GM23338 (cell line): Measurements from ENCODE around the gene GMEB2. TPM values are rescaled to one million over a fixed set of nuclear protein-coding genes. Genes with fewer than 3 reads are reported as not detected.

Source experiments
- ATAC-seq: fragments of 200-7000 bp; cut with Tn5 transposase; 3 replicates; pipeline ENCODE4 v1.9.1; 2020
- DNase-seq: peaks from one replicate; pipeline ENCODE4 v3.0.0-alpha.2; 2015; ENCODE audit warnings: low spot score
- H2AFZ ChIP-seq: fragments of 200-600 bp; sonication (generic); 2 replicates; pipeline ENCODE4 v1.8.0; 2016; ENCODE audit warnings: antibody characterized with exemption, mild to moderate bottlenecking, moderate library complexity
- H3F3A ChIP-seq: fragments of 200-600 bp; sonication (generic); replicated peaks from 2 replicates; pipeline ENCODE4 v1.8.0; 2017; ENCODE audit warnings: antibody characterized with exemption, mixed run types, low read depth
- H3K27ac ChIP-seq: fragments of 200-600 bp; sonication (generic); 2 replicates; pipeline ENCODE4 v1.6.1; 2016; ENCODE audit warnings: low read depth
- H3K27me3 ChIP-seq: fragments of 200-600 bp; sonication (generic); 2 replicates; pipeline ENCODE4 v1.8.0; 2016; ENCODE audit warnings: mild to moderate bottlenecking, mixed run types, moderate library complexity; ENCODE audit not compliant: insufficient read depth
- H3K36me3 ChIP-seq: fragments of 200-600 bp; sonication (generic); 2 replicates; pipeline ENCODE4 v1.8.0; 2016; ENCODE audit warnings: mild to moderate bottlenecking; ENCODE audit not compliant: insufficient read depth
- H3K4me1 ChIP-seq: fragments of 200-600 bp; sonication (generic); 2 replicates; pipeline ENCODE4 v1.8.0; 2016; ENCODE audit warnings: mild to moderate bottlenecking, moderate library complexity; ENCODE audit not compliant: insufficient read depth
- H3K4me2 ChIP-seq: fragments of 200-600 bp; sonication (generic); 2 replicates; pipeline ENCODE4 v1.7.1; 2017; ENCODE audit warnings: mixed run types
- H3K4me3 ChIP-seq: fragments of 200-600 bp; sonication (generic); 2 replicates; pipeline ENCODE4 v1.6.1; 2016; ENCODE audit warnings: mixed run types
- H3K79me2 ChIP-seq: fragments of 200-600 bp; sonication (generic); replicated peaks from 2 replicates; pipeline ENCODE4 v1.8.0; 2017; ENCODE audit warnings: mild to moderate bottlenecking; ENCODE audit not compliant: insufficient read depth
- H3K9me2 ChIP-seq: fragments of 200-600 bp; sonication (generic); 2 replicates; pipeline ENCODE4 v1.8.0; 2017; ENCODE audit not compliant: insufficient read depth
- H4K20me1 ChIP-seq: fragments of 200-600 bp; sonication (generic); replicated peaks from 2 replicates; pipeline ENCODE4 v1.8.0; 2017; ENCODE audit warnings: mild to moderate bottlenecking; ENCODE audit not compliant: insufficient read depth
- H3K27ac Mint-ChIP-seq: 2 replicates; pipeline ENCODE4 v1.8.0; 2020; ENCODE audit warnings: inconsistent platforms, mild to moderate bottlenecking, moderate library complexity, mixed read lengths
- H3K27me3 Mint-ChIP-seq: 3 replicates; pipeline ENCODE4 v1.8.0; 2022; ENCODE audit warnings: low read depth, mild to moderate bottlenecking, moderate library complexity, mixed read lengths, inconsistent platforms; ENCODE audit not compliant: insufficient read depth, poor library complexity
- H3K36me3 Mint-ChIP-seq: 3 replicates; pipeline ENCODE4 v1.8.0; 2021; ENCODE audit warnings: low read depth, mild to moderate bottlenecking, inconsistent platforms, moderate library complexity, mixed read lengths
- H3K4me1 Mint-ChIP-seq: 3 replicates; pipeline ENCODE4 v1.8.0; 2020; ENCODE audit warnings: mild to moderate bottlenecking, inconsistent platforms, mixed read lengths
- H3K4me3 Mint-ChIP-seq: 3 replicates; pipeline ENCODE4 v1.8.0; 2021; ENCODE audit warnings: moderate library complexity, mild to moderate bottlenecking, inconsistent platforms, mixed read lengths
- H3K9me3 Mint-ChIP-seq: 3 replicates; pipeline ENCODE4 v1.8.0; 2020; ENCODE audit warnings: moderate library complexity, mild to moderate bottlenecking, inconsistent platforms, mixed read lengths
- EZH2phosphoT487 ChIP-seq: fragments of 200-600 bp; sonication (generic); IDR thresholded peaks from one replicate; pipeline ENCODE4 v1.8.1; 2018; ENCODE audit warnings: antibody characterized with exemption; ENCODE audit not compliant: unreplicated experiment
- JUNB ChIP-seq: IDR thresholded peaks from one replicate; pipeline ENCODE4 v1.6.1; 2016; ENCODE audit warnings: antibody characterized with exemption; ENCODE audit not compliant: unreplicated experiment
- NANOG ChIP-seq: IDR thresholded peaks from 2 replicates; pipeline ENCODE4 v1.6.1; 2016; ENCODE audit warnings: antibody characterized with exemption, borderline replicate concordance
- STAT1 ChIP-seq: IDR thresholded peaks from one replicate; pipeline ENCODE4 v1.6.1; 2016; ENCODE audit warnings: antibody characterized with exemption; ENCODE audit not compliant: unreplicated experiment
- ZNF114 ChIP-seq: fragments of 250-450 bp; sonication (Bioruptor Pico); IDR thresholded peaks from 2 replicates; pipeline ENCODE4 v1.5.0; 2020; ENCODE audit warnings: mild to moderate bottlenecking, moderate library complexity
- ZNF331 ChIP-seq: fragments of 250-450 bp; sonication (Bioruptor Pico); IDR thresholded peaks from 2 replicates; pipeline ENCODE4 v1.5.0; 2020; ENCODE audit warnings: low read depth, mild to moderate bottlenecking, moderate library complexity
- polyA plus RNA-seq: library from polyadenylated mRNA; unstranded; fragments of >200 nt; fragmentation: Nextera tagmentation; extraction: Ambion mirVana; gene quantifications from 2 replicates; pipeline ENCODE4 v1.2.1, GENCODE V29; 2016
- total RNA-seq: library from RNA; depleted of rRNA; stranded (reverse); fragments of >200 nt; shearing (Covaris generic); gene quantifications from 2 replicates; pipeline ENCODE4 v1.2.3, GENCODE V29; 2014
- TF ChIP-seq, protein P1 (sequence below): IDR thresholded peaks from 2 replicates; pipeline ENCODE4 v1.6.1; 2016; ENCODE audit warnings: antibody characterized with exemption
- TF ChIP-seq, protein P2 (sequence below): IDR thresholded peaks from one replicate; pipeline ENCODE4 v1.6.1; 2018; ENCODE audit warnings: antibody characterized with exemption; ENCODE audit not compliant: unreplicated experiment
- TF ChIP-seq, protein P3 (sequence below): fragments of 250-450 bp; sonication (Bioruptor Pico); IDR thresholded peaks from 2 replicates; pipeline ENCODE4 v1.5.0; 2020; ENCODE audit warnings: mild to moderate bottlenecking, moderate library complexity
- TF ChIP-seq, protein P4 (sequence below), 2 experiments: fragments of 200-600 bp in 1 of 2; sonication (generic) in 1 of 2; conservative IDR thresholded peaks; 2 replicates each; pipeline versions ENCODE4 v1.5.1 to v1.6.1; 2016 to 2017; ENCODE audit warnings: antibody characterized with exemption in 2 of 2, low read depth in 2 of 2, mild to moderate bottlenecking in 2 of 2, moderate library complexity in 1 of 2

The GMEB2 gene
- total and polyA plus RNA-seq, 2 experiments from 2014 or later: 4.4 to 20.6 TPM

DNA sequence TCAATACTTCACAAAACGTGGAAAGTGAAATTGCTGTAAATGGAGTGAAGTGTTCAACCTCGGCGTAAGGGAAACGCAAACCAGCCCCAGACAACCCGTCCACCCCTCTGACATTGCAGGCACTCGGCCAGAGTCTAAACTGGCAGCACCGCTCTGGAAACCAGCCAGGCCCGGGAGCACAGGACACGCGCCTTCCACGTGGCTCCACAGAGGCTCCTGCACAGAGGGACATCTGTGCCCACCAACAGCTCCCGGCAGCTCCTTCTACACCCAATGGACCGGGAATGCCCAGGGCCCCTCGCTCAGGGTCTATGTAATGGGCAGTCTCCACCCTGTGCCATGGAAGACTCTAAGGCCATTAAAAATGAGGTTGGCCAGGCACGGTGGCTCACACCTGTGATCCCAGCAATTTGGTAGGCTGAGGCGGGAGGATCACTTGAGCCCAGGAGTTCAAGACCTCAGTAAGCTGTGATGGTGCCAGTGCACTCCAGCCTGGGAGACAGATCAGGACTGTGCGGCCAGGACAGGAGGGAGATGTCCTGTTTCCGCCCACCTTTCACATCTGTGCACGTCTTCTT, 49.5 kb downstream of the GMEB2 start:
- Mint-ChIP-seq H3K36me3 (no peaks in the 10 kb centered on the region), H3K9me3 (no peaks in the 10 kb centered on the region), H3K27me3 (peaks cover 2% of the 10 kb centered on the region), H3K4me3 (no peak overlapping the region), H3K27ac (no peak overlapping the region), H3K4me1 (no peaks in the 10 kb centered on the region; the same call in 2 of the 3 replicates)
- Histone ChIP-seq H3K27me3 (no peaks in the 10 kb centered on the region), H4K20me1 (no peaks in the 10 kb centered on the region), H3K4me2 (no peak overlapping the region), H3K79me2 (no peaks in the 10 kb centered on the region), H3K4me1 (no peaks in the 10 kb centered on the region; the same call in 1 of the 2 replicates), H3F3A (0 out of 2 replicates have a peak, but pooled peaks cover 7% of the 10 kb centered on the region), H3K27ac (no peak overlapping the region), H2AFZ (no peak overlapping the region), H3K4me3 (no peak overlapping the region), H3K36me3 (no peaks in the 10 kb centered on the region), H3K9me2 (no peaks in the 10 kb centered on the region)
- DNase-seq (no peak), ATAC-seq (no peak)
- TF ChIP-seq, protein P1, sequence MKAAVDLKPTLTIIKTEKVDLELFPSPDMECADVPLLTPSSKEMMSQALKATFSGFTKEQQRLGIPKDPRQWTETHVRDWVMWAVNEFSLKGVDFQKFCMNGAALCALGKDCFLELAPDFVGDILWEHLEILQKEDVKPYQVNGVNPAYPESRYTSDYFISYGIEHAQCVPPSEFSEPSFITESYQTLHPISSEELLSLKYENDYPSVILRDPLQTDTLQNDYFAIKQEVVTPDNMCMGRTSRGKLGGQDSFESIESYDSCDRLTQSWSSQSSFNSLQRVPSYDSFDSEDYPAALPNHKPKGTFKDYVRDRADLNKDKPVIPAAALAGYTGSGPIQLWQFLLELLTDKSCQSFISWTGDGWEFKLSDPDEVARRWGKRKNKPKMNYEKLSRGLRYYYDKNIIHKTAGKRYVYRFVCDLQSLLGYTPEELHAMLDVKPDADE: no peak
- TF ChIP-seq, protein P2, sequence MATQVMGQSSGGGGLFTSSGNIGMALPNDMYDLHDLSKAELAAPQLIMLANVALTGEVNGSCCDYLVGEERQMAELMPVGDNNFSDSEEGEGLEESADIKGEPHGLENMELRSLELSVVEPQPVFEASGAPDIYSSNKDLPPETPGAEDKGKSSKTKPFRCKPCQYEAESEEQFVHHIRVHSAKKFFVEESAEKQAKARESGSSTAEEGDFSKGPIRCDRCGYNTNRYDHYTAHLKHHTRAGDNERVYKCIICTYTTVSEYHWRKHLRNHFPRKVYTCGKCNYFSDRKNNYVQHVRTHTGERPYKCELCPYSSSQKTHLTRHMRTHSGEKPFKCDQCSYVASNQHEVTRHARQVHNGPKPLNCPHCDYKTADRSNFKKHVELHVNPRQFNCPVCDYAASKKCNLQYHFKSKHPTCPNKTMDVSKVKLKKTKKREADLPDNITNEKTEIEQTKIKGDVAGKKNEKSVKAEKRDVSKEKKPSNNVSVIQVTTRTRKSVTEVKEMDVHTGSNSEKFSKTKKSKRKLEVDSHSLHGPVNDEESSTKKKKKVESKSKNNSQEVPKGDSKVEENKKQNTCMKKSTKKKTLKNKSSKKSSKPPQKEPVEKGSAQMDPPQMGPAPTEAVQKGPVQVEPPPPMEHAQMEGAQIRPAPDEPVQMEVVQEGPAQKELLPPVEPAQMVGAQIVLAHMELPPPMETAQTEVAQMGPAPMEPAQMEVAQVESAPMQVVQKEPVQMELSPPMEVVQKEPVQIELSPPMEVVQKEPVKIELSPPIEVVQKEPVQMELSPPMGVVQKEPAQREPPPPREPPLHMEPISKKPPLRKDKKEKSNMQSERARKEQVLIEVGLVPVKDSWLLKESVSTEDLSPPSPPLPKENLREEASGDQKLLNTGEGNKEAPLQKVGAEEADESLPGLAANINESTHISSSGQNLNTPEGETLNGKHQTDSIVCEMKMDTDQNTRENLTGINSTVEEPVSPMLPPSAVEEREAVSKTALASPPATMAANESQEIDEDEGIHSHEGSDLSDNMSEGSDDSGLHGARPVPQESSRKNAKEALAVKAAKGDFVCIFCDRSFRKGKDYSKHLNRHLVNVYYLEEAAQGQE: no peak
- TF ChIP-seq EZH2phosphoT487: no peak
- no peak for TF ChIP-seq ZNF114 (CRISPR knock-in tag)
- TF ChIP-seq, protein P3, sequence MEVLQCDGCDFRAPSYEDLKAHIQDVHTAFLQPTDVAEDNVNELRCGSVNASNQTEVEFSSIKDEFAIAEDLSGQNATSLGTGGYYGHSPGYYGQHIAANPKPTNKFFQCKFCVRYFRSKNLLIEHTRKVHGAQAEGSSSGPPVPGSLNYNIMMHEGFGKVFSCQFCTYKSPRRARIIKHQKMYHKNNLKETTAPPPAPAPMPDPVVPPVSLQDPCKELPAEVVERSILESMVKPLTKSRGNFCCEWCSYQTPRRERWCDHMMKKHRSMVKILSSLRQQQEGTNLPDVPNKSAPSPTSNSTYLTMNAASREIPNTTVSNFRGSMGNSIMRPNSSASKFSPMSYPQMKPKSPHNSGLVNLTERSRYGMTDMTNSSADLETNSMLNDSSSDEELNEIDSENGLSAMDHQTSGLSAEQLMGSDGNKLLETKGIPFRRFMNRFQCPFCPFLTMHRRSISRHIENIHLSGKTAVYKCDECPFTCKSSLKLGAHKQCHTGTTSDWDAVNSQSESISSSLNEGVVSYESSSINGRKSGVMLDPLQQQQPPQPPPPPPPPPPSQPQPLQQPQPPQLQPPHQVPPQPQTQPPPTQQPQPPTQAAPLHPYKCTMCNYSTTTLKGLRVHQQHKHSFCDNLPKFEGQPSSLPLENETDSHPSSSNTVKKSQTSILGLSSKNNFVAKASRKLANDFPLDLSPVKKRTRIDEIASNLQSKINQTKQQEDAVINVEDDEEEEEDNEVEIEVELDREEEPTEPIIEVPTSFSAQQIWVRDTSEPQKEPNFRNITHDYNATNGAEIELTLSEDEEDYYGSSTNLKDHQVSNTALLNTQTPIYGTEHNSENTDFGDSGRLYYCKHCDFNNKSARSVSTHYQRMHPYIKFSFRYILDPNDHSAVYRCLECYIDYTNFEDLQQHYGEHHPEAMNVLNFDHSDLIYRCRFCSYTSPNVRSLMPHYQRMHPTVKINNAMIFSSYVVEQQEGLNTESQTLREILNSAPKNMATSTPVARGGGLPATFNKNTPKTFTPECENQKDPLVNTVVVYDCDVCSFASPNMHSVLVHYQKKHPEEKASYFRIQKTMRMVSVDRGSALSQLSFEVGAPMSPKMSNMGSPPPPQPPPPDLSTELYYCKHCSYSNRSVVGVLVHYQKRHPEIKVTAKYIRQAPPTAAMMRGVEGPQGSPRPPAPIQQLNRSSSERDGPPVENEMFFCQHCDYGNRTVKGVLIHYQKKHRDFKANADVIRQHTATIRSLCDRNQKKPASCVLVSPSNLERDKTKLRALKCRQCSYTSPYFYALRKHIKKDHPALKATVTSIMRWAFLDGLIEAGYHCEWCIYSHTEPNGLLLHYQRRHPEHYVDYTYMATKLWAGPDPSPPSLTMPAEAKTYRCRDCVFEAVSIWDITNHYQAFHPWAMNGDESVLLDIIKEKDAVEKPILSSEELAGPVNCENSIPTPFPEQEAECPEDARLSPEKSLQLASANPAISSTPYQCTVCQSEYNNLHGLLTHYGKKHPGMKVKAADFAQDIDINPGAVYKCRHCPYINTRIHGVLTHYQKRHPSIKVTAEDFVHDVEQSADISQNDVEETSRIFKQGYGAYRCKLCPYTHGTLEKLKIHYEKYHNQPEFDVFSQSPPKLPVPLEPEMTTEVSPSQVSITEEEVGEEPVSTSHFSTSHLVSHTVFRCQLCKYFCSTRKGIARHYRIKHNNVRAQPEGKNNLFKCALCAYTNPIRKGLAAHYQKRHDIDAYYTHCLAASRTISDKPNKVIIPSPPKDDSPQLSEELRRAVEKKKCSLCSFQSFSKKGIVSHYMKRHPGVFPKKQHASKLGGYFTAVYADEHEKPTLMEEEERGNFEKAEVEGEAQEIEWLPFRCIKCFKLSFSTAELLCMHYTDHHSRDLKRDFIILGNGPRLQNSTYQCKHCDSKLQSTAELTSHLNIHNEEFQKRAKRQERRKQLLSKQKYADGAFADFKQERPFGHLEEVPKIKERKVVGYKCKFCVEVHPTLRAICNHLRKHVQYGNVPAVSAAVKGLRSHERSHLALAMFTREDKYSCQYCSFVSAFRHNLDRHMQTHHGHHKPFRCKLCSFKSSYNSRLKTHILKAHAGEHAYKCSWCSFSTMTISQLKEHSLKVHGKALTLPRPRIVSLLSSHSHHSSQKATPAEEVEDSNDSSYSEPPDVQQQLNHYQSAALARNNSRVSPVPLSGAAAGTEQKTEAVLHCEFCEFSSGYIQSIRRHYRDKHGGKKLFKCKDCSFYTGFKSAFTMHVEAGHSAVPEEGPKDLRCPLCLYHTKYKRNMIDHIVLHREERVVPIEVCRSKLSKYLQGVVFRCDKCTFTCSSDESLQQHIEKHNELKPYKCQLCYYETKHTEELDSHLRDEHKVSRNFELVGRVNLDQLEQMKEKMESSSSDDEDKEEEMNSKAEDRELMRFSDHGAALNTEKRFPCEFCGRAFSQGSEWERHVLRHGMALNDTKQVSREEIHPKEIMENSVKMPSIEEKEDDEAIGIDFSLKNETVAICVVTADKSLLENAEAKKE: no peak
- TF ChIP-seq NANOG: no peak
- no peak for TF ChIP-seq JUNB
- TF ChIP-seq, protein P4, sequence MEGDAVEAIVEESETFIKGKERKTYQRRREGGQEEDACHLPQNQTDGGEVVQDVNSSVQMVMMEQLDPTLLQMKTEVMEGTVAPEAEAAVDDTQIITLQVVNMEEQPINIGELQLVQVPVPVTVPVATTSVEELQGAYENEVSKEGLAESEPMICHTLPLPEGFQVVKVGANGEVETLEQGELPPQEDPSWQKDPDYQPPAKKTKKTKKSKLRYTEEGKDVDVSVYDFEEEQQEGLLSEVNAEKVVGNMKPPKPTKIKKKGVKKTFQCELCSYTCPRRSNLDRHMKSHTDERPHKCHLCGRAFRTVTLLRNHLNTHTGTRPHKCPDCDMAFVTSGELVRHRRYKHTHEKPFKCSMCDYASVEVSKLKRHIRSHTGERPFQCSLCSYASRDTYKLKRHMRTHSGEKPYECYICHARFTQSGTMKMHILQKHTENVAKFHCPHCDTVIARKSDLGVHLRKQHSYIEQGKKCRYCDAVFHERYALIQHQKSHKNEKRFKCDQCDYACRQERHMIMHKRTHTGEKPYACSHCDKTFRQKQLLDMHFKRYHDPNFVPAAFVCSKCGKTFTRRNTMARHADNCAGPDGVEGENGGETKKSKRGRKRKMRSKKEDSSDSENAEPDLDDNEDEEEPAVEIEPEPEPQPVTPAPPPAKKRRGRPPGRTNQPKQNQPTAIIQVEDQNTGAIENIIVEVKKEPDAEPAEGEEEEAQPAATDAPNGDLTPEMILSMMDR (conservative IDR thresholded peaks at IDR 0.05; ENCODE audit: low read depth in 2 of 2): no peak
- TF ChIP-seq ZNF331 (CRISPR knock-in tag): no peak
- TF ChIP-seq STAT1: no peak
